ENCODE measurements around the gene EIF1B. TPM values are rescaled to one million over a fixed set of nuclear protein-coding genes. Genes with fewer than 3 reads are reported as not detected.

EIF1B gene
- total RNA-seq, 1 experiment from 2014 or later: 39.9 TPM

GRCh38 chr3:40333416-40333815 is 23.9 kb downstream of the EIF1B start:
- ChIA-PET CTCF (no interaction called here), POLR2A (ENCODE audit: unreplicated experiment) (no interaction called here)
- DNase-seq: no peak
- Histone ChIP-seq H3K9me3 (ENCODE audit: insufficient read depth, low read depth) (no peaks in the 10 kb centered on the region), H3K27ac (no peak overlapping the region), H3K4me2 (no peak overlapping the region), H3K9me2 (ENCODE audit: insufficient read depth) (no peaks in the 10 kb centered on the region), H4K20me1 (ENCODE audit: insufficient read depth) (no peaks in the 10 kb centered on the region), H2AFZ (no peak overlapping the region), H3K36me3 (ENCODE audit: low read depth) (no peaks in the 10 kb centered on the region), H3K4me1 (replicated peaks; ENCODE audit: insufficient read depth) (no peaks in the 10 kb centered on the region), H3F3A (ENCODE audit: insufficient read depth, low read depth) (no peaks in the 10 kb centered on the region), H3K79me2 (ENCODE audit: low read depth) (no peaks in the 10 kb centered on the region), H3K4me3 (no peak overlapping the region), H3K27me3 (ENCODE audit: insufficient read depth, low read depth) (no peaks in the 10 kb centered on the region)
- BruUV-seq (replicated peaks): no TSS peak
- TF ChIP-seq EZH2 (IDR thresholded peaks at IDR 0.05; ENCODE audit: low read depth) (no peak), CTCF (conservative IDR thresholded peaks at IDR 0.05) (no peak)
- intact Hi-C loops (cut with micrococcal nuclease; ENCODE audit: unreplicated experiment): no loop called here

GRCh38 chr3:40333852-40334251 is 24.3 kb downstream of the EIF1B start:
- POLR2A ChIA-PET (ENCODE audit: unreplicated experiment): no interaction called here

GRCh38 chr3:40336101-40336500 is 26.6 kb downstream of the EIF1B start:
- H3K27ac ChIP-seq: no peak overlapping the region
- H3K36me3 ChIP-seq (ENCODE audit: low read depth): no peaks in the 10 kb centered on the region
- H2AFZ ChIP-seq: no peak overlapping the region
- ChIA-PET CTCF (no interaction called here), POLR2A (ENCODE audit: unreplicated experiment) (no interaction called here)
- no peak for DNase-seq
- no peaks in the 10 kb centered on the region for H3F3A ChIP-seq (ENCODE audit: insufficient read depth, low read depth)
- H3K4me2 ChIP-seq: no peak overlapping the region
- no peaks in the 10 kb centered on the region for H3K9me2 ChIP-seq (ENCODE audit: insufficient read depth)
- no peaks in the 10 kb centered on the region for H3K9me3 ChIP-seq (ENCODE audit: insufficient read depth, low read depth)
- no peaks in the 10 kb centered on the region for H3K27me3 ChIP-seq (ENCODE audit: insufficient read depth, low read depth)
- H3K79me2 ChIP-seq (ENCODE audit: low read depth): no peaks in the 10 kb centered on the region
- no peaks in the 10 kb centered on the region for H4K20me1 ChIP-seq (ENCODE audit: insufficient read depth)
- intact Hi-C loops (cut with micrococcal nuclease; ENCODE audit: unreplicated experiment): no loop called here
- H3K4me3 ChIP-seq: no peak overlapping the region
- BruUV-seq (replicated peaks): no TSS peak
- H3K4me1 ChIP-seq (replicated peaks; ENCODE audit: insufficient read depth): no peaks in the 10 kb centered on the region
- TF ChIP-seq CTCF (conservative IDR thresholded peaks at IDR 0.05) (no peak), EZH2 (IDR thresholded peaks at IDR 0.05; ENCODE audit: low read depth) (no peak)

More at GRCh38 chr3:40333852-40334251, 24.3 kb downstream of the EIF1B start:
- no TSS peak for BruUV-seq (replicated peaks)
- H3K4me3 ChIP-seq: no peak overlapping the region
- no peaks in the 10 kb centered on the region for H4K20me1 ChIP-seq (ENCODE audit: insufficient read depth)
- no peak for TF ChIP-seq CTCF (conservative IDR thresholded peaks at IDR 0.05)
- TF ChIP-seq EZH2 (IDR thresholded peaks at IDR 0.05; ENCODE audit: low read depth): no peak
- H3K79me2 ChIP-seq (ENCODE audit: low read depth): no peaks in the 10 kb centered on the region
- H3K9me2 ChIP-seq (ENCODE audit: insufficient read depth): no peaks in the 10 kb centered on the region
- no peaks in the 10 kb centered on the region for H3F3A ChIP-seq (ENCODE audit: insufficient read depth, low read depth)
- H3K4me2 ChIP-seq: no peak overlapping the region
- no peaks in the 10 kb centered on the region for H3K4me1 ChIP-seq (replicated peaks; ENCODE audit: insufficient read depth)
- intact Hi-C loops (cut with micrococcal nuclease; ENCODE audit: unreplicated experiment): no loop called here
- H3K27me3 ChIP-seq (ENCODE audit: insufficient read depth, low read depth): no peaks in the 10 kb centered on the region
- no peak overlapping the region for H2AFZ ChIP-seq
- DNase-seq: no peak
- H3K36me3 ChIP-seq (ENCODE audit: low read depth): no peaks in the 10 kb centered on the region
- H3K27ac ChIP-seq: no peak overlapping the region
- H3K9me3 ChIP-seq (ENCODE audit: insufficient read depth, low read depth): no peaks in the 10 kb centered on the region
- CTCF ChIA-PET: no interaction called here

Data from PC-9 (cell line).